Keratinocyte (primary cell): ENCODE data around the gene SANBR. TPM values are rescaled to one million over a fixed set of nuclear protein-coding genes. Genes with fewer than 3 reads are reported as not detected.

Experiments
- DNase-seq: peaks from one replicate; pipeline ENCODE4 v3.0.0-alpha.2; 2011; ENCODE audit warnings: low read depth, missing footprints, low spot score
- FAIRE-seq: peaks from 2 replicates; lab custom pipeline; 2011; peaks lifted over from hg19 to GRCh38; lab: Jason Lieb, UNC
- H2AFZ ChIP-seq: 2 replicates; pipeline ENCODE4 v1.6.0; 2012; ENCODE audit warnings: low read length, control low read depth, inconsistent platforms; ENCODE audit not compliant: control insufficient read depth
- H3K27ac ChIP-seq: 2 replicates; pipeline ENCODE4 v1.5.1; 2011; ENCODE audit warnings: low read length; ENCODE audit not compliant: control insufficient read depth, insufficient read depth
- H3K27me3 ChIP-seq: 3 replicates; pipeline ENCODE4 v1.6.0; 2011; ENCODE audit warnings: low read length; ENCODE audit not compliant: control insufficient read depth, insufficient read depth; ENCODE audit errors: extremely low read depth
- H3K36me3 ChIP-seq, 2 experiments: 2 replicates in 1 of 2; 3 replicates in 1 of 2; pipeline ENCODE4 v1.5.1; 2011; ENCODE audit warnings: low read length in 2 of 2, mild to moderate bottlenecking in 1 of 2; ENCODE audit not compliant: control insufficient read depth in 2 of 2, insufficient read depth in 2 of 2; ENCODE audit errors: extremely low read depth in 1 of 2
- H3K4me1 ChIP-seq: 3 replicates; pipeline ENCODE4 v1.5.1; 2011; ENCODE audit warnings: low read length; ENCODE audit not compliant: control insufficient read depth, insufficient read depth; ENCODE audit errors: extremely low read depth
- H3K4me2 ChIP-seq: 3 replicates; pipeline ENCODE4 v1.6.0; 2011; ENCODE audit warnings: low read depth, low read length; ENCODE audit not compliant: control insufficient read depth, insufficient read depth; ENCODE audit errors: extremely low read depth
- H3K4me3 ChIP-seq, 3 experiments: fragments of 200-600 bp in 1 of 3; sonication (generic) in 1 of 3; 2 replicates in 2 of 3; 3 replicates in 1 of 3; pipeline ENCODE4 v1.5.1; 2011 to 2016; ENCODE audit warnings: low read length in 3 of 3, mild to moderate bottlenecking in 3 of 3, control low read depth in 2 of 3, inconsistent platforms in 1 of 3, low read depth in 1 of 3, mixed read lengths in 1 of 3, mixed run types in 1 of 3, moderate library complexity in 1 of 3; ENCODE audit not compliant: control insufficient read depth in 2 of 3, insufficient read depth in 2 of 3; ENCODE audit errors: extremely low read depth in 1 of 3
- H3K79me2 ChIP-seq: 2 replicates; pipeline ENCODE4 v1.6.0; 2012; ENCODE audit warnings: low read length; ENCODE audit not compliant: control insufficient read depth, insufficient read depth
- H3K9ac ChIP-seq: 3 replicates; pipeline ENCODE4 v1.6.0; 2011; ENCODE audit warnings: low read length; ENCODE audit not compliant: control insufficient read depth, insufficient read depth; ENCODE audit errors: extremely low read depth
- H3K9me1 ChIP-seq: 3 replicates; pipeline ENCODE4 v1.6.0; 2011; ENCODE audit warnings: low read length; ENCODE audit not compliant: control insufficient read depth, insufficient read depth; ENCODE audit errors: extremely low read depth
- H3K9me3 ChIP-seq: 2 replicates; pipeline ENCODE4 v1.5.1; 2012; ENCODE audit warnings: low read depth, low read length; ENCODE audit not compliant: control insufficient read depth
- H4K20me1 ChIP-seq: 3 replicates; pipeline ENCODE4 v1.6.0; 2011; ENCODE audit warnings: low read length; ENCODE audit not compliant: control insufficient read depth, insufficient read depth; ENCODE audit errors: extremely low read depth
- CTCF ChIP-seq, 3 experiments: IDR thresholded peaks in 1 of 3; conservative IDR thresholded peaks in 1 of 3; optimal IDR thresholded peaks in 1 of 3; 2 replicates in 2 of 3; 3 replicates in 1 of 3; pipeline versions ENCODE3 to v1.5.1; 2011; ENCODE audit warnings: low read length in 3 of 3, mild to moderate bottlenecking in 3 of 3, moderate library complexity in 2 of 3, control low read depth in 1 of 3, inconsistent platforms in 1 of 3; ENCODE audit not compliant: insufficient read depth in 2 of 3; ENCODE audit errors: extremely low read depth in 1 of 3
- EZH2 ChIP-seq: IDR thresholded peaks from one replicate; pipeline ENCODE4 v1.6.1; 2012; ENCODE audit warnings: inconsistent platforms, mild to moderate bottlenecking, low read length, moderate library complexity
- dilution Hi-C: fragments of 300-500 bp; cut with MboI; formaldehyde crosslinking; loops from one replicate; pipeline ENCODE4 v1.7.0; 2020; ENCODE audit warnings: low sequenced_read_pairs; ENCODE audit not compliant: extremely low pct_ligation_motif_present
- polyA plus RNA-seq, 5 experiments: library from polyadenylated mRNA; depleted of rRNA in 3 of 5; stranded (reverse) in 3 of 5; stranded (forward) in 1 of 5; unstranded in 1 of 5; fragments of >200 nt; gene quantifications; 1 replicate in 1 of 5; 2 replicates in 3 of 5; 3 replicates in 1 of 5; pipeline versions ENCODE4 v1.2.1 to v1.2.3, GENCODE V29; 2011 to 2012; ENCODE audit warnings: missing spikeins in 2 of 5, low read depth in 1 of 5, low replicate concordance in 1 of 5

SANBR gene
- polyA plus RNA-seq, 1 donor (not counting 4 experiments of a cell fraction or from before 2014, with no cell fraction given), result 7.0 TPM

GRCh38 chr2:61059382-61059781, 6.3 kb upstream of the SANBR start:
- H3K4me1 ChIP-seq, result no peaks in the 10 kb centered on the region
- H3K4me2 ChIP-seq, result no peak overlapping the region
- no peaks in the 10 kb centered on the region for H3K36me3 ChIP-seq
- no peaks in the 10 kb centered on the region for H3K27me3 ChIP-seq
- TF ChIP-seq CTCF (optimal IDR thresholded peaks at IDR 0.05 in 1 of 3, IDR thresholded peaks at IDR 0.05 in 1 of 3, conservative IDR thresholded peaks at IDR 0.05 in 1 of 3; ENCODE audit: extremely low read depth in 1 of 3, insufficient read depth in 2 of 3, low read length in 3 of 3) (no peak), EZH2 (no peak)
- dilution Hi-C loops, result no loop called here
- no peak overlapping the region for H3K9ac ChIP-seq
- no peak overlapping the region for H2AFZ ChIP-seq
- no peak overlapping the region for H3K4me3 ChIP-seq
- no peak overlapping the region for H3K27ac ChIP-seq
- H3K9me1 ChIP-seq, result no peaks in the 10 kb centered on the region
- DNase-seq (no peak), FAIRE-seq (no peak)
- no peaks in the 10 kb centered on the region for H3K9me3 ChIP-seq
- H3K79me2 ChIP-seq, result no peaks in the 10 kb centered on the region
- H4K20me1 ChIP-seq, result no peaks in the 10 kb centered on the region

GRCh38 chr2:61074100-61074499, 8.4 kb downstream of the SANBR start:
- DNase-seq, result no peak
- H4K20me1 ChIP-seq, result no peaks in the 10 kb centered on the region
- no peaks in the 10 kb centered on the region for H3K79me2 ChIP-seq
- no peak overlapping the region for H2AFZ ChIP-seq
- H3K4me1 ChIP-seq, result no peaks in the 10 kb centered on the region
- H3K9me1 ChIP-seq, result no peaks in the 10 kb centered on the region
- no peak overlapping the region for H3K9ac ChIP-seq
- TF ChIP-seq CTCF (optimal IDR thresholded peaks at IDR 0.05 in 1 of 3, IDR thresholded peaks at IDR 0.05 in 1 of 3, conservative IDR thresholded peaks at IDR 0.05 in 1 of 3; ENCODE audit: extremely low read depth in 1 of 3, insufficient read depth in 2 of 3, low read length in 3 of 3) (no peak), EZH2 (no peak)
- H3K36me3 ChIP-seq, result peaks cover 2 to 3% of the 10 kb centered on the region in 2 experiments
- H3K4me2 ChIP-seq, result no peak overlapping the region
- dilution Hi-C loops, result no loop called here
- H3K27me3 ChIP-seq, result no peaks in the 10 kb centered on the region
- FAIRE-seq, result no peak
- H3K27ac ChIP-seq, result no peak overlapping the region
- no peaks in the 10 kb centered on the region for H3K9me3 ChIP-seq
- H3K4me3 ChIP-seq, result no peak overlapping the region
